ENCODE data around the gene SRPK2.

GRCh38 chr7:105270117-105270516 lies 118.6 kb downstream of the SRPK2 start:
- TF ChIP-seq POLR2AphosphoS5 (IDR thresholded peaks at IDR 0.05; ENCODE audit: low read depth, low read length) (no peak), TAF1 (IDR thresholded peaks at IDR 0.05; ENCODE audit: borderline replicate concordance, low read depth, low read length) (no peak)

Data from GM12892 (cell line).